K562 (cell line): Measurements from ENCODE around the gene SUDS3. TPM values are rescaled to one million over a fixed set of nuclear protein-coding genes. Genes with fewer than 3 reads are reported as not detected.

Experiments used
- ARID1B ChIP-seq: fragments of 450-650 bp; IDR thresholded peaks from 2 replicates; pipeline ENCODE4 v1.6.1; 2016; ENCODE audit warnings: antibody characterized with exemption, mild to moderate bottlenecking, inconsistent platforms
- CHAMP1 ChIP-seq: fragments of 450-650 bp; IDR thresholded peaks from 2 replicates; pipeline ENCODE4 v1.6.1; 2016; ENCODE audit warnings: mild to moderate bottlenecking
- CLOCK ChIP-seq: fragments of 250-450 bp; sonication (Bioruptor Pico); IDR thresholded peaks from 2 replicates; pipeline ENCODE4 v1.4.0; 2020; ENCODE audit warnings: mild to moderate bottlenecking, moderate library complexity, borderline replicate concordance
- CREB3L1 ChIP-seq: fragments of 450-650 bp; IDR thresholded peaks from 2 replicates; pipeline ENCODE4 v1.6.1; 2014; ENCODE audit warnings: low read depth, mild to moderate bottlenecking, moderate library complexity, borderline replicate concordance
- CTCFL ChIP-seq: IDR thresholded peaks from 2 replicates; pipeline ENCODE4 v1.6.1; 2011; ENCODE audit warnings: borderline replicate concordance, low read depth, mild to moderate bottlenecking, moderate library complexity, low read length; ENCODE audit not compliant: insufficient read depth, poor library complexity, severe bottlenecking
- MCM5 ChIP-seq: fragments of 450-650 bp; IDR thresholded peaks from 2 replicates; pipeline ENCODE4 v1.6.1; 2016; ENCODE audit warnings: low read depth
- MCM7 ChIP-seq, 2 experiments: fragments of 450-650 bp; IDR thresholded peaks; 2 replicates each; pipeline ENCODE4 v1.6.1; 2016 to 2018
- MXD1 ChIP-seq: fragments of 250-450 bp; sonication (Bioruptor Pico); IDR thresholded peaks from 2 replicates; pipeline ENCODE4 v1.8.0; 2021; ENCODE audit warnings: borderline replicate concordance, mild to moderate bottlenecking, moderate library complexity; ENCODE audit not compliant: poor library complexity, severe bottlenecking
- NR3C1 ChIP-seq: sonication (generic); formaldehyde crosslinking; IDR thresholded peaks from 2 replicates; pipeline ENCODE4 v1.8.1; 2022; ENCODE audit warnings: missing genetic modification reagents
- SFPQ ChIP-seq: fragments of 200-400 bp; formaldehyde crosslinking; IDR thresholded peaks from 2 replicates; pipeline ENCODE4 v1.6.1; 2017; ENCODE audit warnings: mild to moderate bottlenecking, low read depth, low read length, moderate library complexity
- SMARCA4 ChIP-seq: fragments of 450-650 bp; IDR thresholded peaks from 2 replicates; pipeline ENCODE4 v1.6.1; 2016
- SRSF9 ChIP-seq: fragments of 200-400 bp; formaldehyde crosslinking; IDR thresholded peaks from 2 replicates; pipeline ENCODE4 v1.6.1; 2017; ENCODE audit warnings: low read depth, low read length, borderline replicate concordance
- TCF3 ChIP-seq: sonication (generic); formaldehyde crosslinking; IDR thresholded peaks from 2 replicates; pipeline ENCODE4 v1.4.0; 2020; ENCODE audit warnings: mild to moderate bottlenecking, missing genetic modification reagents
- ZNF41 ChIP-seq: fragments of 250-450 bp; sonication (Bioruptor Pico); conservative IDR thresholded peaks from 2 replicates; pipeline ENCODE4 v1.4.0; 2020; ENCODE audit warnings: mild to moderate bottlenecking
- polyA plus RNA-seq, 8 experiments: library from polyadenylated mRNA; depleted of rRNA in 4 of 8; stranded (reverse) in 5 of 8; unstranded in 3 of 8; fragments of >200 nt; fragmentation: Nextera tagmentation in 2 of 8; fragmentation: Illumina TruSeq in 1 of 8; extraction: Ambion mirVana in 2 of 8; extraction: Trizol in 1 of 8; gene quantifications; 2 replicates each; pipeline versions ENCODE4 v1.2.1 to v1.2.3, GENCODE V29; 2011 to 2014; ENCODE audit warnings: inconsistent platforms in 1 of 8, missing spikeins in 1 of 8
- total RNA-seq, 7 experiments: library from RNA; depleted of rRNA in 6 of 7; stranded (reverse); fragments of >200 nt in 6 of 7; fragmentation: Illumina TruSeq in 2 of 7; extraction: Trizol in 2 of 7; gene quantifications; 2 replicates each; pipeline versions ENCODE4 v1.2.1 to v1.2.3, GENCODE V29; 2011 to 2021; ENCODE audit warnings: low replicate concordance in 1 of 7

Gene SUDS3
- total and polyA plus RNA-seq, 9 of the 15 experiments (the other 6 are each of a cell fraction or from before 2014, with no cell fraction given): 6.6 to 30.5 (median 23.3) TPM

GRCh38 chr12:118376089-118377020 is at the start of gene SUDS3 (continued):
- TF ChIP-seq SFPQ (no peak), SMARCA4 (no peak), MXD1 (no peak), CTCFL (peak; percentile 53), SRSF9 (no peak), ARID1B (peak; percentile 50; the same call in 1 of the 2 replicates), TCF3 (CRISPR knock-in tag) (no peak), CREB3L1 (0 out of 2 replicates have a peak, but pooled peaks have one; percentile 31), ZNF41 (CRISPR knock-in tag) (no peak), NR3C1 (CRISPR knock-in tag) (0 out of 2 replicates have a peak, but pooled peaks have one; percentile 53), MCM5 (no peak), CHAMP1 (peak; percentile 72; the same call in 1 of the 2 replicates), MCM7 (IDR thresholded peaks at IDR 0.05) (no peak), CLOCK (CRISPR knock-in tag) (no peak)
